T-helper 17 cell (primary cell): ENCODE data around the gene RBM6. TPM values are rescaled to one million over a fixed set of nuclear protein-coding genes. Genes with fewer than 3 reads are reported as not detected.
"Not testable (repeated sequence)": the region's sequence is repeated elsewhere in the genome, so short reads cannot be mapped to it uniquely, and the experiment has no call there.

ENCODE experiments used
- ATAC-seq: fragments of 150-1000 bp; cut with Tn5 transposase; 2 replicates; pipeline ENCODE4 v1.10.0; 2021; ENCODE audit warnings: mild to moderate bottlenecking, moderate library complexity
- DNase-seq, 3 donors: peaks; one replicate each; pipeline versions ENCODE4 v3.0.0 to v3.0.0-alpha.2; 2020 to 2021
- H3K9me3 ChIP-seq: one replicate; pipeline ENCODE4 v1.7.0; 2013; ENCODE audit warnings: low read length, mild to moderate bottlenecking; ENCODE audit not compliant: control insufficient read depth, poor library complexity, severe bottlenecking
- H3K27ac Mint-ChIP-seq: one replicate; pipeline ENCODE4 v1.8.0; 2022; ENCODE audit warnings: mild to moderate bottlenecking, moderate library complexity, mixed read lengths
- H3K27me3 Mint-ChIP-seq: one replicate; pipeline ENCODE4 v1.8.0; 2022; ENCODE audit warnings: mixed read lengths
- H3K36me3 Mint-ChIP-seq: one replicate; pipeline ENCODE4 v1.8.0; 2022; ENCODE audit warnings: low read depth, mixed read lengths
- H3K4me1 Mint-ChIP-seq: one replicate; pipeline ENCODE4 v1.8.0; 2022; ENCODE audit warnings: mild to moderate bottlenecking, mixed read lengths
- H3K4me3 Mint-ChIP-seq: one replicate; pipeline ENCODE4 v1.8.0; 2022; ENCODE audit warnings: mild to moderate bottlenecking, moderate library complexity, mixed read lengths
- total RNA-seq, 4 donors: library from RNA in 2 of 4; stranded (reverse) in 2 of 4; gene quantifications; one replicate each; pipeline ENCODE4 v1.2.3 and lab custom pipeline; 2022 to 2026

RBM6 gene
- total RNA-seq, 2 donors from 2014 or later = 129 to 148 TPM

DNA sequence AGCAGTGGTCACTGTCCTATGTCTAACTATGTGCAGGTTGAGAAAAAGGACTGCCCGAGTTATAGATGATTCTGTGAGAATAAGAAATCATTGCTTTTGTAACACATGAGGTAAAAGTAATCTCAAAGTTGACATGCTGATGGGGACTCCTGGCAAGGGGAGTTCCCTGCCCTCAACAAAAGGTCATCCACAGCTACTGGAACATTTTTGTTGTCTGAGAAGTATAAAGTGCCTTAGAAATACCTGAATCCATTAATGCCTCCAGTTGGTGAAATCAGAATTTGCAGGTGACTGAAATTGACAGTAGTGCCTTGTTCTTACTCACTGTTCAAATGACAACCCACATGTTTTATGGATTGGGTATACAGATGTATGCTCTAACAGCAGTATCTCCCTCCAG lies 105.0 kb downstream of the RBM6 start:
- Mint-ChIP-seq H3K27ac (no peak overlapping the region), H3K4me1 (peaks cover 4% of the 10 kb centered on the region), H3K27me3 (no peaks in the 10 kb centered on the region), H3K36me3 (peaks cover under 1% of the 10 kb centered on the region), H3K4me3 (no peak overlapping the region)
- no peak for DNase-seq
- no peak for ATAC-seq
- H3K9me3 ChIP-seq = no peaks in the 10 kb centered on the region

DNA sequence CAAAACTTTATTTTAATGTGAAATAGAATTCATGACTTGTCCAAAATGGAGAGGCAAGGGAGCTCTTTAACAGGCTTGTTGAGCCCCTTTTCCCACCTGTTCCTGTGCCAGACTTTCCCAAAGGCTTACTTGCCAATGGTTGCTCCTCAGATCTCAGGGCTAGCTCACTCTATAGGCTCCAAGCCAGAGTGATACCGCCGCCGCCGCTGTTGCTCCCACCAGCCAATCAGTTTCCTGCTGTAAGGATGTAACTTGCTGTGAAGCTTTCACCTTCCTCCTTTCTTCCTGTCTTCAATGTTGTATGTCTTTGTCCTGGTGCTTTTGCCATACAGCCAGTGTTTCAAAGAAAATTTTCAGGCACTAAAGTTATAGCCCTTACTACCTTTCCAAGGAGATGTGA lies 107.5 kb downstream of the RBM6 start:
- peaks cover 2% of the 10 kb centered on the region for H3K36me3 Mint-ChIP-seq

GRCh38 chr3:50050361-50050760 lies 110.4 kb downstream of the RBM6 start:
- DNase-seq (no peak), ATAC-seq (no peak)
- Mint-ChIP-seq H3K27me3 (no peaks in the 10 kb centered on the region), H3K36me3 (peaks cover 2% of the 10 kb centered on the region), H3K27ac (no peak overlapping the region), H3K4me3 (no peak overlapping the region), H3K4me1 (peaks cover 4% of the 10 kb centered on the region)
- H3K9me3 ChIP-seq = no peaks in the 10 kb centered on the region

More for the DNA sequence above, 107.5 kb downstream of the RBM6 start:
- Mint-ChIP-seq H3K27me3 (no peaks in the 10 kb centered on the region), H3K4me3 (no peak overlapping the region), H3K27ac (no peak overlapping the region), H3K4me1 (peaks cover 4% of the 10 kb centered on the region)
- no peaks in the 10 kb centered on the region for H3K9me3 ChIP-seq
- ATAC-seq = no peak
- no peak for DNase-seq

- no peak for ATAC-seq
- H3K27me3 Mint-ChIP-seq = no peaks in the 10 kb centered on the region
- peaks cover 2% of the 10 kb centered on the region for H3K4me1 Mint-ChIP-seq
- DNase-seq = no peak
- H3K27ac Mint-ChIP-seq = no peak overlapping the region
- H3K4me3 Mint-ChIP-seq = no peak overlapping the region
- no peaks in the 10 kb centered on the region for H3K9me3 ChIP-seq
- H3K36me3 Mint-ChIP-seq = peaks cover 9% of the 10 kb centered on the region
Observed at GRCh38 chr3:50057756-50058155, 117.8 kb downstream of the RBM6 start.

DNA sequence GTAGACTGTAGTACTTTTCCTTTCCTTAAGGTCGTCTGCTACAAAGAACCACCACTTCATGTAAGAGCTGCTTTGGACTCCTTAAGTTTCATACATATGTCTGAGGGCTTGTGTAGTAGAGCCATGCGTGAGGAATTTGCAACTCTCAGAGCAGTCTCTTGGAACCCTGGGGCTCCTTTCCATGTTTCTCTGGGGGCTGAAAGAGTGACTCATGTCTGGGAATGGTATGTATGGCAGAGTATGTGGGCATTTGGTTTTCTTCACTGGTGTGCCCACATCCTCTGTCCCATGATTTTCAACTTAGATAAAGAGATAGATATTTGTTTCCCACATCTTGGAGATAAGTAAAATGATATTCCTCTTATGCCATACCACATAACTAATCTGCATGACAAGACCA lies 128.2 kb downstream of the RBM6 start:
- DNase-seq = no peak
- H3K27ac Mint-ChIP-seq = no peak overlapping the region

GRCh38 chr3:50078091-50078490 lies 138.1 kb downstream of the RBM6 start:
- peak overlapping the region; percentile 86 for H3K27ac Mint-ChIP-seq
- H3K27me3 Mint-ChIP-seq = no peaks in the 10 kb centered on the region
- ATAC-seq = no peak

More for the DNA sequence above, 128.2 kb downstream of the RBM6 start:
- Mint-ChIP-seq H3K27me3 (no peaks in the 10 kb centered on the region), H3K4me3 (no peak overlapping the region), H3K4me1 (peaks cover 5% of the 10 kb centered on the region), H3K36me3 (peaks cover 26% of the 10 kb centered on the region)
- no peaks in the 10 kb centered on the region for H3K9me3 ChIP-seq
- ATAC-seq = no peak

GRCh38 chr3:50078622-50079021 lies 138.7 kb downstream of the RBM6 start:
- H3K27me3 Mint-ChIP-seq = no peaks in the 10 kb centered on the region
- peaks cover 16% of the 10 kb centered on the region for H3K4me1 Mint-ChIP-seq
- H3K9me3 ChIP-seq = no peaks in the 10 kb centered on the region
- no peak overlapping the region for H3K4me3 Mint-ChIP-seq
- DNase-seq (no peak), ATAC-seq (no peak)
- peak overlapping the region; percentile 86 for H3K27ac Mint-ChIP-seq
- H3K36me3 Mint-ChIP-seq = peaks cover 7% of the 10 kb centered on the region

More at GRCh38 chr3:50078091-50078490, 138.1 kb downstream of the RBM6 start:
- H3K4me3 Mint-ChIP-seq = no peak overlapping the region
- H3K9me3 ChIP-seq = no peaks in the 10 kb centered on the region
- peaks cover 10% of the 10 kb centered on the region for H3K36me3 Mint-ChIP-seq
- DNase-seq = no peak
- peaks cover 16% of the 10 kb centered on the region for H3K4me1 Mint-ChIP-seq

DNA sequence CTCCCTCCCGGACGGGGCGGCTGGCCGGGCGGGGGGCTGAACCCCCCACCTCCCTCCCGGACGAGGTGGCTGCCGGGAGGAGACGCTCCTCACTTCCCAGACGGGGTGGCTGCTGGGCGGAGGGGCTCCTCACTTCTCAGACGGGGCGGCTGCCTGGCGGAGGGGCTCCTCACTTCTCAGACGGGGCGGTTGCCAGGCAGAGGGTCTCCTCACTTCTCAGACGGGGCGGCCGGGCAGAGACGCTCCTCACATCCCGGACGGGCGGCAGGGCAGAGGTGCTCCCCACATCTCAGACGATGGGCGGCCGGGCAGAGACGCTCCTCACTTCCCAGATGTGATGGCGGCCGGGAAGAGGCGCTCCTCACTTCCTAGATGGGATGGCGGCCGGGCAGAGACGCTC lies 145.0 kb downstream of the RBM6 start:
- not testable (repeated sequence) for H3K36me3 Mint-ChIP-seq, H3K27me3 Mint-ChIP-seq, ATAC-seq, H3K27ac Mint-ChIP-seq, H3K4me3 Mint-ChIP-seq, H3K9me3 ChIP-seq, DNase-seq
- H3K4me1 Mint-ChIP-seq = peaks cover 14% of the 10 kb centered on the region

GRCh38 chr3:50088725-50089608 lies 149.0 kb downstream of the RBM6 start, which contains the start of gene RBM5:
TSS of gene RBM5 (plus strand) at chr3:50088919. CDS start at chr3:50090435, 1,516 bp downstream.
- Mint-ChIP-seq H3K4me1 (peaks cover 21% of the 10 kb centered on the region), H3K27me3 (no peaks in the 10 kb centered on the region), H3K36me3 (peaks cover 7% of the 10 kb centered on the region), H3K4me3 (peak within 1 kb of the TSS; percentile 94), H3K27ac (peak within 1 kb of the TSS; percentile 98)
- ATAC-seq (peak; percentile 100), DNase-seq (peak; percentile 80)
- H3K9me3 ChIP-seq = no peaks in the 10 kb centered on the region

DNA sequence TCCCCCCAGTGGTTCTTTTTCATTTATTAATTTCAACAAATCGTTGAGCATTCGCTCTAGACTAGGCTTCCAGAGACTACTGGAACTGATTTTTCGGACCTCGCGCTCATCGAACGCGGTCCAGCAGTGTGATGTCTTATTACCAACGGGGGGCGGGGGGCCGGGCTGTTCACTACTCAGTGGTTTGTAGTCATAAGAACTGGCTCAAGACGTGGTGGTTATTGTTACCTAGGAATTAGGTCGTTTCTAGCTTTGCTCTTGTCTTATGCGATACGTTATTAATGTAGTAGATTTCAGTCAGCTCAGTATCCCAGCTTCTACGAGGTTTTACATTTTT lies 149.6 kb downstream of the RBM6 start:
- Mint-ChIP-seq H3K36me3 (peaks cover 7% of the 10 kb centered on the region), H3K27me3 (no peaks in the 10 kb centered on the region), H3K27ac (peak overlapping the region; percentile 98), H3K4me1 (peaks cover 21% of the 10 kb centered on the region), H3K4me3 (peak overlapping the region; percentile 94)
- H3K9me3 ChIP-seq = no peaks in the 10 kb centered on the region
- no peak for ATAC-seq
- DNase-seq = no peak

- Mint-ChIP-seq H3K4me1 (peaks cover 24% of the 10 kb centered on the region), H3K27me3 (no peaks in the 10 kb centered on the region), H3K27ac (peak overlapping the region; percentile 98), H3K4me3 (peak overlapping the region; percentile 94), H3K36me3 (peaks cover 12% of the 10 kb centered on the region)
- no peak for DNase-seq
- ATAC-seq = no peak
- no peaks in the 10 kb centered on the region for H3K9me3 ChIP-seq
Observed at GRCh38 chr3:50090984-50091383, 151.0 kb downstream of the RBM6 start.

DNA sequence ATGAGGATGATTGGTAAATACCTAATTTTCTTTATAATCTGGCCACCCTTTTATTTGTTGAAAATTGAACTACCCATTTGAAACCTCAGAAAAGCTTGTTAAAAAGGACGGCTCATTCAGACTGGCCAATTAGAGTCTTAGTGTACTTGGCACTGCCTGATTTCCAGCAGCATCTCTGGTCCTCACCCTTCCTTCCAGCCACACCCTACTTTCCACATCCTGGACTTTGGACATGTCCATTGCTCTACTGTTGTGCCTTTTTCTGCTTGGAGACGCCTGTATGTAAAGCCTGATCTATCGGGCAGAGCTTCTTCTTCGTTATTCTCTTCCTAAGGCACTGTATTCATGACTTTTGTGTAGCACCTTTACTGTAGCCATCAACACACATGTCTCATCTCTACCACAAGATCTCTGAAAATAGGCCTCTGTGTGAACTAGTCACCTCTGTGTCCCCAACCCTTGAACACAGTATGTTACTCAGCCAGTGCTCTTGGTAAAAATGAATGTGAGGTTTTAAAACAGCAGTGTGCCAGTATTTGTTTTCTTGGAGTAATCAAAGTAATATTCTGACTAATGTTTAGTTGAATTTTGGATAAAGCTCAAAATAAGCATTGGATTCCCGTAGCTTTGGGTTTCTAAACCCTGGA lies 155.5 kb downstream of the RBM6 start:
- no peaks in the 10 kb centered on the region for H3K27me3 Mint-ChIP-seq
- peaks cover 16% of the 10 kb centered on the region for H3K4me1 Mint-ChIP-seq
- H3K27ac Mint-ChIP-seq = peak overlapping the region; percentile 68
- no peaks in the 10 kb centered on the region for H3K9me3 ChIP-seq
- H3K4me3 Mint-ChIP-seq = no peak overlapping the region
- peaks cover 10% of the 10 kb centered on the region for H3K36me3 Mint-ChIP-seq
- no peak for DNase-seq
- ATAC-seq = no peak

GRCh38 chr3:50100386-50100785 lies 160.4 kb downstream of the RBM6 start:
- Mint-ChIP-seq H3K4me1 (peaks cover 7% of the 10 kb centered on the region), H3K27ac (peak overlapping the region; percentile 70), H3K27me3 (no peaks in the 10 kb centered on the region), H3K36me3 (peaks cover 6% of the 10 kb centered on the region), H3K4me3 (no peak overlapping the region)
- no peaks in the 10 kb centered on the region for H3K9me3 ChIP-seq
- no peak for ATAC-seq
- DNase-seq = no peak
